GM06990 (cell line): ENCODE data around the gene AK3.
A peak's percentile ranks its signal among the peaks of the same experiment; 100 is the strongest.

ENCODE experiments used
- DNase-seq: peaks from one replicate; pipeline ENCODE4 v3.0.0-alpha.2; 2011; ENCODE audit not compliant: insufficient read length; ENCODE audit errors: extremely low read depth
- H3K27me3 ChIP-seq: replicated peaks from 2 replicates; pipeline ENCODE4 v1.6.0; 2011; ENCODE audit warnings: low read length; ENCODE audit not compliant: control insufficient read depth, insufficient read depth
- H3K36me3 ChIP-seq: 2 replicates; pipeline ENCODE4 v1.5.1; 2011; ENCODE audit warnings: low read length; ENCODE audit not compliant: control insufficient read depth, insufficient read depth
- H3K4me3 ChIP-seq: replicated peaks from 2 replicates; pipeline ENCODE4 v1.5.1; 2011; ENCODE audit warnings: low read depth, mild to moderate bottlenecking, control low read depth, low read length
- TF ChIP-seq, protein P1 (sequence below): IDR thresholded peaks from 2 replicates; pipeline ENCODE4 v1.5.1; 2011; ENCODE audit warnings: low read length, control low read depth, mild to moderate bottlenecking, inconsistent platforms; ENCODE audit not compliant: insufficient read depth, poor library complexity, severe bottlenecking

The AK3 gene

DNA sequence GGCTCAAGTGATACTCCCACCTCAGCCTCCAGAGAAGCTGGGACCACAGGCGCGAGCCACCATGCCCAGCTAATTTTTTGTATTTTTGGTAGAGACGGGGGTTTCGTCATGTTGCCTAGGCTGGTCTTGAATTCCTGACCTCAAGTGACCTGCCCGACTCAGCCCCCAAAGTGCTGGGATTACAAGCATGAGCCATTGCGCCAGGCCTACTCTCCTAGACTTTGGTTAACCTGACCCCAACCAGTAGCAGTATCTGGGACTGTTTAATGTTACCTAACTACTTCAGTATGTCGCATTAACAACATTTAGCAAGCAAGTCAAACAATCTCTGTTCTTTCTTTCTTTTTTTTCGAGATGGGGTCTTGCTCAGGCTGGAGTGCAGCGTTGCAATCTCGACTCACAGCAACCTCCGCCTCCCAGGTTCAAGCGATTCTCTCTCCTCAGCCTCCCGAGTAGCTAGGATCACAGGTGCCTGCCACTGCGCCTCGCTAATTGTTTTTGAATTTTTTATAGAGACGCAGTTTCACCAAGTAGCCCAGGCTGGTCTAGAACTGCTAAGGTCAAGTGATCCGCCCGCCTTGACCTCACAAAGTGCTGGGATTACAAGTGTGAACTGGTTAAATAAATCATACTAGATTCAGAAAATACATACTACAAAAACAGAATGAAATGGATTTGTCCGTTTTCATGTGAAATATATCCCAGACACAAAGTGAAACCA, 2.0 kb downstream of the AK3 start:
- DNase-seq = no peak
- Histone ChIP-seq H3K4me3 (peak overlapping the region; percentile 87), H3K27me3 (no peaks in the 10 kb centered on the region), H3K36me3 (no peaks in the 10 kb centered on the region)
- TF ChIP-seq, protein P1, sequence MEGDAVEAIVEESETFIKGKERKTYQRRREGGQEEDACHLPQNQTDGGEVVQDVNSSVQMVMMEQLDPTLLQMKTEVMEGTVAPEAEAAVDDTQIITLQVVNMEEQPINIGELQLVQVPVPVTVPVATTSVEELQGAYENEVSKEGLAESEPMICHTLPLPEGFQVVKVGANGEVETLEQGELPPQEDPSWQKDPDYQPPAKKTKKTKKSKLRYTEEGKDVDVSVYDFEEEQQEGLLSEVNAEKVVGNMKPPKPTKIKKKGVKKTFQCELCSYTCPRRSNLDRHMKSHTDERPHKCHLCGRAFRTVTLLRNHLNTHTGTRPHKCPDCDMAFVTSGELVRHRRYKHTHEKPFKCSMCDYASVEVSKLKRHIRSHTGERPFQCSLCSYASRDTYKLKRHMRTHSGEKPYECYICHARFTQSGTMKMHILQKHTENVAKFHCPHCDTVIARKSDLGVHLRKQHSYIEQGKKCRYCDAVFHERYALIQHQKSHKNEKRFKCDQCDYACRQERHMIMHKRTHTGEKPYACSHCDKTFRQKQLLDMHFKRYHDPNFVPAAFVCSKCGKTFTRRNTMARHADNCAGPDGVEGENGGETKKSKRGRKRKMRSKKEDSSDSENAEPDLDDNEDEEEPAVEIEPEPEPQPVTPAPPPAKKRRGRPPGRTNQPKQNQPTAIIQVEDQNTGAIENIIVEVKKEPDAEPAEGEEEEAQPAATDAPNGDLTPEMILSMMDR = no peak

DNA sequence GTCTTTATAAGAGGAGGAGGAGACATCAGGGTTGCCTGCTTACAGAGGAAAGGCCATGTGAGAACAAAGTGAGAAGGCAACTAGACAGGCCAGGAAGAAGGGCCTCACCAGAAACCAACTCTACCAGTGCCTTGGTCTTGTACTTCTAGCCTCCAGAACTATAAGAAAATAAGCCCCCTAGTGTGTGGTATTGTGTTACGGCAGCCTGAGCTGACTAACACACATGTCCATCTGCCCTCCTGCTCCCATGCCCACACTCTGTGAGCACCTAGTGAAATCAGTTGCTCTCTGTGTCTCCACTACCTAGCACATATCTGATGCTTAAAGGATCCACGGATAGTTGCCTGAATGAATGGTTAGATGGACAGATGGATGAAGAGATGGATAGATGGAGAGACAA, 6.9 kb downstream of the AK3 start:
- Histone ChIP-seq H3K27me3 (no peaks in the 10 kb centered on the region), H3K4me3 (no peak overlapping the region), H3K36me3 (no peaks in the 10 kb centered on the region; the same call in 1 of the 2 replicates)
- DNase-seq = no peak
- TF ChIP-seq, protein P1 = no peak

DNA sequence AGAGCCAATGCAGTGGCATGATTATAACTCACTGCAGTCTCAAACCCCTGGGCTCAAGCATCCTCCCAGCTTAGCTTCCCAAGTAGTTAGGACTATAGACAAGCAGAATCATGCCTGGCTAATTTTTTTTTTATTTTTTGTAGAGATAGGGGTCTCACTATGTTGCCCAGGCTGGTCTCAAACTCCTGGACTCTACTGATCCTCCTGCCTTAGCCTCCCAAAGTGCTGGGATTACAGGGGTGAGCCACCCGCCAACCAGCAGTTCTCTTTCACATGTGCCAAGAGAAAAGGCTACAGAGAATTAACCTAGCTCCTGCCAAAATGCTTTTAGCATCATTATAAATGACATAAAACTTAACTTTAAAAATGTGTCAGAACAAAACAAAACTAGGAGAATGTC, 8.1 kb downstream of the AK3 start:
- no peaks in the 10 kb centered on the region; the same call in 1 of the 2 replicates for H3K36me3 ChIP-seq
- H3K4me3 ChIP-seq = no peak overlapping the region
- TF ChIP-seq, protein P1 = no peak
- no peaks in the 10 kb centered on the region for H3K27me3 ChIP-seq
- DNase-seq = no peak

DNA sequence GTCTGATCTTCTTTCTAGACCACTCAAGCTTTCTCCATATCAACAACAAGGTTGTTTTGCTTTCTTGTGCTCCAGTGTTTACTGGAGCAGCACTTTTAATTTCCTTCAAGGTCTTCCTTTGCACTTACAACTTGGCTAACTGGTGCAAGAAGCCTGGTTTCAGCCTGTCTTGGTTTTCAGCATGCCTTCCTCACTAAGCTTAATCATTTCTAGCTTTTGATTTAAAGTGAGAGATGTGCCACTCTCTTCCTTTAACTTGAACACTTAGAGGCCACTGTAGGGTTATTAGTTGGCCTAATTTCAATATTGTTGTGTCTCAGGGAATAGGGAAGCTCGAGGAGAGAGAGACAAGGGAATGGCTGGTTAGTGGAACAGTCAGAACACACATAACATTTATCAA, 13.4 kb downstream of the AK3 start:
- TF ChIP-seq, protein P1 = no peak

DNA sequence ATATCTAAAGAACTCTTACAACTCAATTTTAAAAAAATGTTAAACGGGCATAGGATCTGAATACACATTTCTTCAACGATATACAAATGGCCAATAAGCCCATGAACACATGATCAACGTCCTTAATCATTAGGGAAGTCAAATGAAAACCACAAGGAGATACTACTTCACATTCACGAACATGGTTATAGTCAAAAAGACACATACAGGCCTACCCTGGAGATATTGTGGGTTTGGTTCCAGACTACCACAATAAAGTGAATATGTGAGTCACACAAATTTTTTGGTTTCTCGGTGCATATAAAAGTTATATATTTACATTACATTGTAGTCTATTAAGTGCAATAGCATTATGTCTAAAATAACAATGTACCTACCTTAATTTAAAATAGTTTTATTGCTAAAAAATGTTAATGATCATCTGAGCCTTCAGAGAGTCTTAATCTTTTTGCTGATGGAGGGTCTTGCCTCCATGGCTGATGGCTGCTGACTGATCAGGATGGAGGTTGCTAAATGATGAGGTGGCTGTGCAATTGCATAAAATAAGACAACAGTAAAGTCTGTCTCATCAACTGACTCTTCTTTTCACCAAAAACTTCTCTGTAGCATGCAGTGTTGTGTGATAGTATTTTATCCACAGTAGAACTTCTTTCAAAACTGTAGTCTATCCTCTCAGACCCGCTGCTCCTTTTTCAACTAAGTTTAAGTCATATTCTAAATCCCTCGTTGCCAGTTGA, 15.1 kb downstream of the AK3 start:
- TF ChIP-seq, protein P1 = no peak
- H3K27me3 ChIP-seq = no peaks in the 10 kb centered on the region
- DNase-seq = no peak
- H3K36me3 ChIP-seq = peaks cover 2% of the 10 kb centered on the region; the same call in 1 of the 2 replicates
- no peak overlapping the region for H3K4me3 ChIP-seq

More for the DNA sequence above, 13.4 kb downstream of the AK3 start:
- no peak overlapping the region for H3K4me3 ChIP-seq
- no peaks in the 10 kb centered on the region for H3K27me3 ChIP-seq
- no peaks in the 10 kb centered on the region; the same call in 1 of the 2 replicates for H3K36me3 ChIP-seq
- DNase-seq = no peak
